GM12892 (cell line): ENCODE data around the gene UQCRH.

ENCODE experiments used
- POLR2A ChIP-seq: IDR thresholded peaks from 2 replicates; pipeline ENCODE4 v1.6.1; 2011; ENCODE audit warnings: low read depth, low read length, control low read depth
- POLR2AphosphoS5 ChIP-seq: IDR thresholded peaks from 2 replicates; pipeline ENCODE4 v1.6.1; 2011; ENCODE audit warnings: low read depth, low read length, control low read depth
- TAF1 ChIP-seq: IDR thresholded peaks from 2 replicates; pipeline ENCODE4 v1.6.1; 2011; ENCODE audit warnings: low read depth, mild to moderate bottlenecking, control low read depth, low read length, borderline replicate concordance

DNA sequence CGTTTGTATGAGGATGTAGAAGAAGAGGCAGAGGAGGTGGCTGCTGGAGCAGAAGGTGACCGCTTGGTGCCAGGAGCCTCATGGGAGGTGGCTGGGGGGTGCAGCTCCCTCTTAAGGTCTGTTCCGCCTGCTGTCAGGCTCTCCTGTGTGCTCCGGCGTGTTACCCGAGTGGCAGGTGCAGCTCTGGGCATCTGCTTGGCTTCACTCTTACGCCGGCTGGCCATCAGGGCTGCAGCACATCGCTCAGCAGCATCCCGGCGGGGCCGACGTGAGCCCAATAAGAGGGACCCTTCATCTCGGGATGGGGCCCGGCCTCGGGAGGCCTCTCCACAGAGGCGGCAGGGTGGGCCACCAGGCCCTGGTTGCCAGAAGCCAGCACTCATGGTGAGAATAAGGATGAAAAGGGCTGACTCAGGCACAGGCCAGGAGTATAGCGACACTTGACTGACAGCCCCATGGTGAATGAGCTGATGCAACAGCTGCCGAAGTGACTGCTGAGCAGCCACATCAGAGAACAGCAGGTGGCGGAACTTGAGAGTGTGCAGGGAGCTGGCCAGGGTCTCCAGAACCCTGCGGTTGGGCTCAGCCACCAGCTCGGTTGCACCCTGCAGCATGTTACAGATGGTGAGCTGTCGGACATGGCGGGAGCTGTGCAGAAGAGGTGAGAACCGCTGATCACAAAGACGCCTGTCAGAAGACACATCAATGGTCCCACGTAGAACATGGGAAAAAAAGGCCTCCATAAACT is 17.6 kb upstream of the UQCRH start:
- TF ChIP-seq POLR2A (peak; percentile 13; the same call in 1 of the 2 replicates), POLR2AphosphoS5 (no peak), TAF1 (no peak)
